Vagina (tissue), 2 donors: Measurements from ENCODE around the gene COL5A2. TPM values are rescaled to one million over a fixed set of nuclear protein-coding genes. Genes with fewer than 3 reads are reported as not detected.

Source experiments
- DNase-seq, 2 donors: peaks; one replicate each; pipeline ENCODE4 v3.0.0-alpha.2; 2017; ENCODE audit errors: extremely low spot score in 2 of 2
- H3K27ac ChIP-seq: fragments of 200-600 bp; sonication (generic); one replicate; pipeline ENCODE4 v1.5.1; 2019
- H3K27me3 ChIP-seq: fragments of 200-600 bp; sonication (generic); one replicate; pipeline ENCODE4 v1.5.1; 2019
- H3K36me3 ChIP-seq, 2 donors: fragments of 200-600 bp; sonication (generic); one replicate each; pipeline ENCODE4 v1.5.1; 2017 to 2019
- H3K4me1 ChIP-seq: fragments of 200-600 bp; sonication (generic); one replicate; pipeline ENCODE4 v1.5.1; 2019
- H3K4me3 ChIP-seq, 2 donors: fragments of 200-600 bp; sonication (generic); 1 replicate in 1 of 2; 2 replicates in 1 of 2; pipeline ENCODE4 v1.5.1; 2016 to 2019
- H3K9me3 ChIP-seq: fragments of 200-600 bp; sonication (generic); one replicate; pipeline ENCODE4 v1.5.1; 2019
- POLR2A ChIP-seq, 2 donors: fragments of 450-650 bp; IDR thresholded peaks; one replicate each; pipeline ENCODE4 v1.6.1; 2017; ENCODE audit warnings: antibody characterized with exemption in 2 of 2, mild to moderate bottlenecking in 2 of 2, moderate library complexity in 2 of 2
- POLR2AphosphoS5 ChIP-seq, 2 donors: sonication (generic); formaldehyde crosslinking; IDR thresholded peaks; one replicate each; pipeline ENCODE4 v1.9.0; 2017; ENCODE audit warnings: antibody characterized with exemption in 2 of 2, mild to moderate bottlenecking in 2 of 2, low read depth in 1 of 2; ENCODE audit not compliant: insufficient read depth in 1 of 2
- intact Hi-C: fragments of 100-400 bp; cut with DNase I; formaldehyde crosslinking; loops from one replicate; pipeline ENCODE4 v1.15.1; 2023
- total RNA-seq: library from RNA; depleted of rRNA; stranded (reverse); fragments of >200 nt; gene quantifications from one replicate; pipeline ENCODE4 v1.2.3, GENCODE V29; 2016
- TF ChIP-seq, protein P1 (sequence below), 3 experiments: fragments of 450-650 bp in 2 of 3; fragments of 200-600 bp in 1 of 3; sonication (generic) in 1 of 3; IDR thresholded peaks; one replicate each; pipeline ENCODE4 v1.5.1; 2017 to 2019; ENCODE audit warnings: antibody characterized with exemption in 3 of 3, mild to moderate bottlenecking in 2 of 3, moderate library complexity in 2 of 3

The COL5A2 gene
- total RNA-seq, 1 donor from 2014 or later: 33.1 TPM

DNA sequence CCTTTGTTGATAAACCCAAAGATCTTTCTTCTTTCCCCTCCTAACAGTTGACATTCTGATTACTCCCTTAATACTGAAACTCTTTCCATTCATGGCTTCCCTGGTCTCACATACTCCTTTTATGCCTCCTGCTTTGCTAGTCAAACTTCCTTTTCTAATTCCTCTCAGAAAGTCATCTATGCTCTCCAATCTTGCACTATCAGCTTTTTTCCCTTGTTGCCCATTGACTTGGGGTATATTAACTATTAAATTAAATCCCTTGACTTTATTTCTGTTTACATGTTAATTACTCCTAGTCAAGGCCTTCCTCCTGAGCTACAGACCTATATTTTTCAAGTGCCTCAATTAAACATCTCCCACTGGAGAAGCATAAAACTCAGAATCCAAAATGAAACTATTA, 3.6 kb upstream of the COL5A2 start:
- intact Hi-C loops: no loop called here
- no peaks in the 10 kb centered on the region for H3K9me3 ChIP-seq
- no peak overlapping the region for H3K4me3 ChIP-seq
- no peaks in the 10 kb centered on the region for H3K36me3 ChIP-seq
- TF ChIP-seq POLR2A (IDR thresholded peaks at IDR 0.05): no peak
- TF ChIP-seq, protein P1, sequence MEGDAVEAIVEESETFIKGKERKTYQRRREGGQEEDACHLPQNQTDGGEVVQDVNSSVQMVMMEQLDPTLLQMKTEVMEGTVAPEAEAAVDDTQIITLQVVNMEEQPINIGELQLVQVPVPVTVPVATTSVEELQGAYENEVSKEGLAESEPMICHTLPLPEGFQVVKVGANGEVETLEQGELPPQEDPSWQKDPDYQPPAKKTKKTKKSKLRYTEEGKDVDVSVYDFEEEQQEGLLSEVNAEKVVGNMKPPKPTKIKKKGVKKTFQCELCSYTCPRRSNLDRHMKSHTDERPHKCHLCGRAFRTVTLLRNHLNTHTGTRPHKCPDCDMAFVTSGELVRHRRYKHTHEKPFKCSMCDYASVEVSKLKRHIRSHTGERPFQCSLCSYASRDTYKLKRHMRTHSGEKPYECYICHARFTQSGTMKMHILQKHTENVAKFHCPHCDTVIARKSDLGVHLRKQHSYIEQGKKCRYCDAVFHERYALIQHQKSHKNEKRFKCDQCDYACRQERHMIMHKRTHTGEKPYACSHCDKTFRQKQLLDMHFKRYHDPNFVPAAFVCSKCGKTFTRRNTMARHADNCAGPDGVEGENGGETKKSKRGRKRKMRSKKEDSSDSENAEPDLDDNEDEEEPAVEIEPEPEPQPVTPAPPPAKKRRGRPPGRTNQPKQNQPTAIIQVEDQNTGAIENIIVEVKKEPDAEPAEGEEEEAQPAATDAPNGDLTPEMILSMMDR (IDR thresholded peaks at IDR 0.05): no peak
- no peak for TF ChIP-seq POLR2AphosphoS5 (IDR thresholded peaks at IDR 0.05; ENCODE audit: insufficient read depth in 1 of 2, low read depth in 1 of 2)
- peaks cover 8% of the 10 kb centered on the region for H3K4me1 ChIP-seq
- no peak overlapping the region for H3K27ac ChIP-seq
- DNase-seq: no peak
- no peaks in the 10 kb centered on the region for H3K27me3 ChIP-seq

DNA sequence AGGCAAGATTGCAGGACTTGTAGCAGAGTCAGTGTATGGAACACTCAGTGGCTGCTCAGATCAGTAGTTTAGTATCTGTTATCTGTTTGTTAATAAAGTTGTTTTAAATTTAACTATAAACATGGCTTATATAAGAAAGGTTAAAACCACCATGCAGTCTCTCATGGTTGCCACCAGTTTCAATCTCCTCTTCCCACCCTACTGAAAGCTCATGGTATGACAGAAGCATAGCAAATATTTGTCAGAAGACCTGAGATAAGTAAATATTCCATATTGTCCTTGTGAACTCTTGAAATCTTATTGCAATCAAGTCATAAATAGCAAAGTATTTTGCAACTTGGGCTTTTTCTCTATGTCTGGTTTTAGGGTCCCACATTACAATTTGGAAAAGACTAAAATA, 2.1 kb upstream of the COL5A2 start:
- TF ChIP-seq POLR2AphosphoS5 (IDR thresholded peaks at IDR 0.05; ENCODE audit: insufficient read depth in 1 of 2, low read depth in 1 of 2) (no peak), POLR2A (IDR thresholded peaks at IDR 0.05) (no peak)
- TF ChIP-seq, protein P1 (IDR thresholded peaks at IDR 0.05): no peak
- Histone ChIP-seq H3K4me1 (peaks cover 8% of the 10 kb centered on the region), H3K4me3 (no peak overlapping the region), H3K27me3 (no peaks in the 10 kb centered on the region), H3K27ac (peak overlapping the region; percentile 85), H3K36me3 (no peaks in the 10 kb centered on the region), H3K9me3 (no peaks in the 10 kb centered on the region)
- intact Hi-C loops: no loop called here
- no peak for DNase-seq

DNA sequence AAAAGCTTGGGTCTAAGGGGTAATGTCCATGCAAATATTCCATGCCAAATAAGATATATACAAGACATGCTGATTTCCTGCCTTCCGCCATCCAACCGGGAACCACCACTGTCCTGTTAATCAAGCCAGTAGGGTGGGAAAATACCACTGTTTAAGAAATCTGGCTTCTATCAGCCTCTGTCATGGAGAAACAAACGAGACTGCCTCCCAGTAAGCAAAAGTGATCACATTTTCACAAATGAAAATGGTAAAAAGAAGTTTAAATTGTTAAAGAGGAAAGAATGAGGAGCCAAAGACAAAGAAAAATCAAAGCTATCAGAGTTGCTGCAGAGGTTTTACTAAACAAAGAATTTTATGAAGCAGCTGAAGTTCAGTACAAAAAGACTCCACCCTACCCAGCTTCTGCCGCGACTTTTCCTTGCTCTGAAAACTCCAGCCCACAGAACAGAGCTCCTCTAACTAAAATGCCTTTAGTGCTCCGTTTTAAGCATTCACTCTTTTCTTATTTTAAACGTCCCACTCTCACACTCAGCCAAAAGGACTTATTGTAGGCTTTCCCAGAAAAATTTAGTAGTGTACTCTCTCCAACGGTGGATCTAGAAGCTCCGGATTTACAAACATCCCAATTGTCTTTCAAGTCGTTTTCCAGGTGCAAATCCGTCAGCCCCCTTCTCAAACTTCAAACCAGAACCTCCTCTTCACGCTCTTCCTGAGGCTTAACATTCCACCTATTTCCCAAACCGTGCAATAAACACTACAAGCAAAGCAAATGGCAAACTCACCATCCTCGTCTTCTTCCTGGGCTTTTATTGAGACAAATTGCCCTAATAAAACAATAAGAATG, 613 bp downstream of the COL5A2 start:
- H3K4me3 ChIP-seq: peak overlapping the region; percentile 54 to 62
- DNase-seq: no peak

DNA sequence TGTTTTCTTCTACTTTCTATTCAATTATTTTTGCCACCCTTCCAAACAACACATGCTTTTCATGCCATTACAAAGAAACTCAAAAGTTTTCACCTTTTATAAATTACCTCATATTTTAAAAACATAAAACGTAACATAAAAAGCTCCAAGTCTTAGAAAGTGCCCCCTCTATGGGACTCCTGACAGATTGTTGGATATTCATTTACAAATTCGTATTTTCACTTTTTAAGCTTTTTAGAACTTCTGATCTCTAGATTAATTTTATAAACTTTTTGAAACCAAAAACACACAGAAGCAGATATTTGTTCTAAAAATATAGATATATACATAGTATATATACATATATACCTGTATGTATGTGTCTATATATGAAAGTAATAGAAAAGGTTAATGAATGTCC, 1.5 kb downstream of the COL5A2 start:
- Histone ChIP-seq H3K27ac (peak overlapping the region; percentile 85), H3K4me3 (peak overlapping the region; percentile 54 to 62), H3K36me3 (no peaks in the 10 kb centered on the region), H3K9me3 (no peaks in the 10 kb centered on the region), H3K4me1 (peaks cover 20% of the 10 kb centered on the region), H3K27me3 (no peaks in the 10 kb centered on the region)
- no peak for TF ChIP-seq POLR2A (IDR thresholded peaks at IDR 0.05)
- TF ChIP-seq POLR2AphosphoS5 (IDR thresholded peaks at IDR 0.05; ENCODE audit: insufficient read depth in 1 of 2, low read depth in 1 of 2): no peak
- TF ChIP-seq, protein P1 (IDR thresholded peaks at IDR 0.05): no peak
- no peak for DNase-seq
- intact Hi-C loops: no loop called here

More for the DNA sequence above, 613 bp downstream of the COL5A2 start:
- Histone ChIP-seq H3K36me3 (no peaks in the 10 kb centered on the region), H3K27ac (peak overlapping the region; percentile 85), H3K9me3 (no peaks in the 10 kb centered on the region), H3K4me1 (peaks cover 20% of the 10 kb centered on the region), H3K27me3 (no peaks in the 10 kb centered on the region)
- intact Hi-C loops: no loop called here
- TF ChIP-seq POLR2AphosphoS5 (IDR thresholded peaks at IDR 0.05; ENCODE audit: insufficient read depth in 1 of 2, low read depth in 1 of 2): no peak
- no peak for TF ChIP-seq POLR2A (IDR thresholded peaks at IDR 0.05)
- TF ChIP-seq, protein P1 (IDR thresholded peaks at IDR 0.05): no peak

DNA sequence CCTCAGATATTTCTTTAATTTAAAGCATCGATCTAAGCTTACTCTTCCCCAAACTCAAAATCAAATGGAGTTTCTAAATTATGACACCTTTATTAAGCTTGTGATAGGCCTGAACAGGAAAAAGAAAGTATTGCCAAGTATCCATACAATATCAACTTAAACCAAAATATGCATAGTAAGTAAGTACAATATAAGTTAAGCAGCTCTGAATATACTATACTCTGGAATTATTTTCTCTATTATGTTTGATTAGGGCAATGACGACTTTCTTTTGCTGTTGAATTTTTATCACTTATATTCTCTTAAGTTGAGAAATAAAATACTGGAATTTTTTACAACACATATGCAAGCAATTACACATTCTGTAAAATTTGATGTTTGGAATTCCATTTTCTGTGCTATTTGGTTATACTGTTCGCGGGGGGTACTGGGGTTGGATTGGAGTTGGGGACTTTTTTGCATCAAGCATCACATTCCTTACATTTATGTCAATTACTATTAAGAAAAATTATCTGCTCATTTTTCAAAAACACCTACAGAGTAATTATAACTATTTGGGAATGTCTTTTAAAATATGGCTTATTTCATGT, 2.2 kb downstream of the COL5A2 start:
- TF ChIP-seq, protein P1 (IDR thresholded peaks at IDR 0.05): no peak
- no peak for DNase-seq
- H3K27ac ChIP-seq: peak overlapping the region; percentile 85
- intact Hi-C loops: no loop called here
- H3K36me3 ChIP-seq: no peaks in the 10 kb centered on the region
- H3K27me3 ChIP-seq: no peaks in the 10 kb centered on the region
- peak overlapping the region; percentile 54 to 62 for H3K4me3 ChIP-seq
- H3K4me1 ChIP-seq: peaks cover 22% of the 10 kb centered on the region
- H3K9me3 ChIP-seq: no peaks in the 10 kb centered on the region
